Cardiac fibroblast (primary cell): ENCODE measurements around the gene PROCA1.

Experiments used
- DNase-seq, 2 donors: peaks; one replicate each; pipeline versions ENCODE4 v3.0.0 to v3.0.0-alpha.2; 2010; ENCODE audit warnings: low read depth in 2 of 2
- H3K4me3 ChIP-seq, 2 donors: replicated peaks in 1 of 2; 1 replicate in 1 of 2; 2 replicates in 1 of 2; pipeline ENCODE4 v1.5.1; 2011; ENCODE audit warnings: low read depth in 2 of 2, low read length in 2 of 2, mild to moderate bottlenecking in 2 of 2, moderate library complexity in 1 of 2
- TF ChIP-seq, protein P1 (sequence below): IDR thresholded peaks from one replicate; pipeline ENCODE4 v1.5.1; 2011; ENCODE audit warnings: low read depth, mild to moderate bottlenecking, low read length, inconsistent platforms

PROCA1 gene

DNA sequence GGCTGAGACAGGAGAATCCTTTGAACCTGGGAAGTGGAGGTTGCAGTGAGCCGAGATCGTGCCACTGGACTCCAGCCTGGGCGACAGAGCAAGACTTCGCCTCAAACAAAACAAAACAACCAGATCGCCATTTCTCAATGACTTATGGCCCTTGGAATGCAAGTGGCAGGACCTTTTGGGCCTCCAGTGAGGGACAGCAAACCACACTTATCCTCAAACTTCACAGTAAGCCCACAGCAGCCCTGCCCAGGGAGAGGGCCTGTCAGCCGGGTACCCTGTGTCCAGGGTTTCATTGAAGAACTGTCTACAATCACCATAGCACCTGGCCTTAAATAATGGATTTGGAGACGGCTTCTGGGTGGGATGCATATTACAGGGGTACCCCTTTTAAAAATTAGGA, 43.8 kb upstream of the PROCA1 start:
- TF ChIP-seq, protein P1, sequence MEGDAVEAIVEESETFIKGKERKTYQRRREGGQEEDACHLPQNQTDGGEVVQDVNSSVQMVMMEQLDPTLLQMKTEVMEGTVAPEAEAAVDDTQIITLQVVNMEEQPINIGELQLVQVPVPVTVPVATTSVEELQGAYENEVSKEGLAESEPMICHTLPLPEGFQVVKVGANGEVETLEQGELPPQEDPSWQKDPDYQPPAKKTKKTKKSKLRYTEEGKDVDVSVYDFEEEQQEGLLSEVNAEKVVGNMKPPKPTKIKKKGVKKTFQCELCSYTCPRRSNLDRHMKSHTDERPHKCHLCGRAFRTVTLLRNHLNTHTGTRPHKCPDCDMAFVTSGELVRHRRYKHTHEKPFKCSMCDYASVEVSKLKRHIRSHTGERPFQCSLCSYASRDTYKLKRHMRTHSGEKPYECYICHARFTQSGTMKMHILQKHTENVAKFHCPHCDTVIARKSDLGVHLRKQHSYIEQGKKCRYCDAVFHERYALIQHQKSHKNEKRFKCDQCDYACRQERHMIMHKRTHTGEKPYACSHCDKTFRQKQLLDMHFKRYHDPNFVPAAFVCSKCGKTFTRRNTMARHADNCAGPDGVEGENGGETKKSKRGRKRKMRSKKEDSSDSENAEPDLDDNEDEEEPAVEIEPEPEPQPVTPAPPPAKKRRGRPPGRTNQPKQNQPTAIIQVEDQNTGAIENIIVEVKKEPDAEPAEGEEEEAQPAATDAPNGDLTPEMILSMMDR, result no peak
- no peak overlapping the region for H3K4me3 ChIP-seq
- peak in 1 of 2 donors; percentile 43 for DNase-seq

DNA sequence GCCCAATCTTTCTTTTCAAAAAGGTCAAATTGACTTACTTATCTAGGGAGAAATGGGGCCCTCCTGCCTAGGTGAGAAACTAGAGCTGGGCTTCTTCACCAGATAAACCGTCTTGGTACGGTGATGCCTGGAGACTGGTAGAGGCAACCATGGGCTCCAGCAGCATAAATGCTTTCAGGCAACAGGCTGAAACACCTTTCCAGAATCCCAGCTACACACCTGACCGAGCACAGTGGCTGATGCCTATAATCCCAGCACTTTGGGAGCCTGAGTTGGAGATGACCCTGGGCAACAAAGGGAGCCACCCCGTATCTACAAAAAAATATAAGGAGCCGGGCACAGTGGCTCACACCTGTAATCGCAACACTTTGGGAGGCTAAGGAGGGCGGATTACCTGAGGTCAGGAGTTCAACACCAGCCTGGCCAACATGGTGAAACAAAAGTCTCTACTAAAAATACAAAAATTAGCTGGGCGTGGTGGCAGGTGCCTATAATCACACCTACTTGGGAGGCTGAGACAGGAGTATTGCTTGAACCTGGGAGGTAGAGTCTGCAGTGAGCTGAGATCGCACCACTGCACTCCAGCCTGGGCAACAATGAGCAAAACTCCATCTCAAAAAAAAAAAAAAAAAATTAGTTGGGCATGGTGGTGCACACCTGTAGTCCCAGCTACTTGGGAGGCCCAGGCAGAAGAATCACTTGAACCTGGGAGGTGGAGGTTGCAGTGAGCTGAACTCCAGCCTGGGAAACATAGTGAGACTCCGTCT, 40.1 kb upstream of the PROCA1 start:
- TF ChIP-seq, protein P1, result no peak
- DNase-seq, result no peak
- no peak overlapping the region for H3K4me3 ChIP-seq

DNA sequence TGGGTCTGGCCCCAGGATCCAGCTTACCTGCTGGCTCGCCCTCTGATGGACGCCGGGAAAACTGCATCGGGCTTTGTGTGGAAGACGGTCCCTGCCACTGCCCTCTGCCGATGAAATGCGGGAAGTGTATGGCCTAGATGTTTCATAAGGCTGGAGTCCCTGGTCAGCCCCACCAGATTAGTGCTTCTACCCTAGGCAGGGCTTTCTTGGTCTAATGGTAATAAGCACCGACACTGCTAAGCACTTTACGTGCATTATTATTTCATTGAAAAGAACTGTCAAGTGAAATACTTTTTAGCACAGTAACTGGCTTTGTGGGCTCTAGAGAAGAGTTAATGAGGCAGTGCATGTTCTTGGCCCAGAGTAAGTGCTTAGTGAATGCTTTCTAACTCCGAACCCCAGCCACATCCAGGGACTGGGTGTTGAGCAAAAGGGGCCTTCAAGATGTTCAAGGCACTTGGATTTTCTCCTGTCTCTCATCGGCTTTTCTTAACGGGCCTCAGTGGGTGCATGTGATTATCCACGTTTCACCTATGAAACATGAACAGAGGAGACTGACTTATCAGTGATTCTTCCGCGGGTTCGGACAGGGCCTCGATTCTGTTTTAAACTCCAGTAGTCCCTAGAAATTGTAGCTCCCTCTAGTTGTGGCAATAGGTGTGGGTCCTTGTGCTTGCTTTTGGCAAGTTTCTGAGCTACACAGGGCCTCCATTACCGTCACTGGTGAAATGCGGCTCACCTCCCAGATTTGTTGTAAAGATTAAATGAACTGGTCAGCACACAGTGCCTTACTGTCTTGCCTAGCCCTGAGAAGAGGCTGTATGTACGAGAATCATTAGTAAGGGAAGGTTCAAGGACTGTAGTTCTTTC, 38.7 kb upstream of the PROCA1 start:
- DNase-seq, result peak; percentile 95 to 96
- H3K4me3 ChIP-seq, result no peak overlapping the region
- TF ChIP-seq, protein P1, result peak; percentile 100

DNA sequence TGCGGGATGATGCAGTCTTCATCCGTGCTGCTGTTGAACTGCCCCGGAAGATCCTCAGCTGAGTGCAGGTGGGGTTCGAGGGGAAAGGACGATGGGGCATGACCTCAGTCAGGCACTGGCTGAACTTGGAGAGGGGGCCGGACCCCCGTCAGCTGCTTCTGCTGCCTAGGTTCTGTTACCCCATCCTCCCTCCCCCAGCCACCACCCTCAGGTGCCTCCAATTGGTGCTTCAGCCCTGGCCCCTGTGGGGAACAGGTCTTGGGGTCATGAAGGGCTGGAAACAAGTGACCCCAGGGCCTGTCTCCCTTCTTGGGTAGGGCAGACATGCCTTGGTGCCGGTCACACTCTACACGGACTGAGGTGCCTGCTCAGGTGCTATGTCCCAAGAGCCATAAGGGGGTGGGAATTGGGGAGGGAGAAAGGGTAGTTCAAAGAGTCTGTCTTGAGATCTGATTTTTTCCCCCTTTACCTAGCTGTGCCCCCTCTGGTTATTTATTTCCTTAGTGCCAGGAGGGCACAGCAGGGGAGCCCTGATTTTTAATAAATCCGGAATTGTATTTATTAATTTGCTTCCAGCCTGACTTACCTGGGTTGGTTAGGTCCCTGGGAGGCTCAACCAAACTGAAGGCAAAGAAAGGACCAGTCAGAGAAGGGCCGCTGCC, 38.0 kb upstream of the PROCA1 start:
- TF ChIP-seq, protein P1, result no peak
- no peak overlapping the region for H3K4me3 ChIP-seq
- DNase-seq, result no peak

DNA sequence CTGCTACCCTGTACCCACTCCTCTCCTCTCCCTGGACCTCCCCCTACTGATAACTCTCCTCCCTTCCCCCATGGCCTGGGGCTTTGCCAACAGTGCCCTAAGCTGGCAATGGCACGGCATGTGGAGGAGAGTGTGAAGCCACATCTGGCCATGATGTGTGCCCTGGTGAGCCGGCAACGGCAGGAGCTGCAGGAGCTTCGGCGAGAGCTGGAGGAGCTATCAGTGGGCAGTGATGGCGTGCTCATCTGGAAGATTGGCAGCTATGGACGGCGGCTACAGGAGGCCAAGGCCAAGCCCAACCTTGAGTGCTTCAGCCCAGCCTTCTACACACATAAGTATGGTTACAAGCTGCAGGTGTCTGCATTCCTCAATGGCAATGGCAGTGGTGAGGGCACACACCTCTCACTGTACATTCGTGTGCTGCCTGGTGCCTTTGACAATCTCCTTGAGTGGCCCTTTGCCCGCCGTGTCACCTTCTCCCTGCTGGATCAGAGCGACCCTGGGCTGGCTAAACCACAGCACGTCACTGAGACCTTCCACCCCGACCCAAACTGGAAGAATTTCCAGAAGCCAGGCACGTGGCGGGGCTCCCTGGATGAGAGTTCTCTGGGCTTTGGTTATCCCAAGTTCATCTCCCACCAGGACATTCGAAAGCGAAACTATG, 37.3 kb upstream of the PROCA1 start:
- TF ChIP-seq, protein P1, result no peak
- no peak for DNase-seq
- no peak overlapping the region for H3K4me3 ChIP-seq
